Mesodermal cell (in vitro differentiated cells): ENCODE results near the gene PFKP.
A peak's percentile ranks its signal among the peaks of the same experiment; 100 is the strongest.

ENCODE experiments used
- H3K27ac ChIP-seq: 2 replicates; pipeline ENCODE4 v1.7.0; 2013; ENCODE audit warnings: mild to moderate bottlenecking, low read depth, low read length, moderate library complexity; ENCODE audit not compliant: severe bottlenecking
- H3K36me3 ChIP-seq: 2 replicates; pipeline ENCODE4 v1.7.1; 2013; ENCODE audit warnings: mild to moderate bottlenecking, low read length, moderate library complexity; ENCODE audit not compliant: control insufficient read depth, insufficient read depth
- H3K4me1 ChIP-seq: one replicate; pipeline ENCODE4 v1.7.1; 2013; ENCODE audit warnings: mild to moderate bottlenecking, low read length; ENCODE audit not compliant: insufficient read depth, control insufficient read depth, poor library complexity, severe bottlenecking
- H3K4me3 ChIP-seq: 2 replicates; pipeline ENCODE4 v1.7.0; 2013; ENCODE audit warnings: low read length, control low read depth, mild to moderate bottlenecking; ENCODE audit not compliant: insufficient read depth, poor library complexity, severe bottlenecking; ENCODE audit errors: extremely low read depth
- H3K9me3 ChIP-seq: 2 replicates; pipeline ENCODE4 v1.7.1; 2013; ENCODE audit warnings: mild to moderate bottlenecking, low read length, moderate library complexity; ENCODE audit not compliant: control insufficient read depth
- WGBS, 2 experiments: methylation state at CpG; one replicate each; pipeline ENCODE4 v1.1.5; 2013; ENCODE audit warnings: missing lambda C conversion rate in 2 of 2; ENCODE audit not compliant: insufficient coverage in 2 of 2; 5-methylcytosine and 5-hydroxymethylcytosine counted together

Gene PFKP

DNA sequence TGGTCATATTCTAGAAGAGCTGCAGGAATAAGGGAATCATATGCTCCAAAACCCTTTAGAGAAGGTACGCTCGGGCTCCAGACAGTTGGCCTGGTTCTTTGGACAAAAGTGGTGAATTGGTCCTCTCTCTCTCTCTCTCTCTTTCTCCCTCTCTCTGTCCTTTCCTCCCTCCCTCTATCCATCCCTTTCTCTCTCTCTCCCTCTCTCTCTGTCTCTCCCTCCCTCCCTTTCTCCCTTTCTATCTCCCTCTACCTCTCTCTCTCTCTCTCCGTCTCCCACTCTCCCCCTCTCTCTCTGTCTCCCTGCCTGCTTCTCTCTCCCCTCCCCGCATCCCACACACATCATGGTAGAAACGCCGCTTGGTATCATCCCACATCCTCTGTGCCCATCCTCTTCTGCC lies 19.8 kb upstream of the PFKP start:
- Histone ChIP-seq H3K4me1 (peaks cover 48% of the 10 kb centered on the region), H3K27ac (no peak overlapping the region), H3K36me3 (no peaks in the 10 kb centered on the region), H3K9me3 (no peaks in the 10 kb centered on the region), H3K4me3 (no peak overlapping the region)
- WGBS, 2 experiments: 89 to 94% methylated on average over 4 to 6 of the region's 6 CpGs

DNA sequence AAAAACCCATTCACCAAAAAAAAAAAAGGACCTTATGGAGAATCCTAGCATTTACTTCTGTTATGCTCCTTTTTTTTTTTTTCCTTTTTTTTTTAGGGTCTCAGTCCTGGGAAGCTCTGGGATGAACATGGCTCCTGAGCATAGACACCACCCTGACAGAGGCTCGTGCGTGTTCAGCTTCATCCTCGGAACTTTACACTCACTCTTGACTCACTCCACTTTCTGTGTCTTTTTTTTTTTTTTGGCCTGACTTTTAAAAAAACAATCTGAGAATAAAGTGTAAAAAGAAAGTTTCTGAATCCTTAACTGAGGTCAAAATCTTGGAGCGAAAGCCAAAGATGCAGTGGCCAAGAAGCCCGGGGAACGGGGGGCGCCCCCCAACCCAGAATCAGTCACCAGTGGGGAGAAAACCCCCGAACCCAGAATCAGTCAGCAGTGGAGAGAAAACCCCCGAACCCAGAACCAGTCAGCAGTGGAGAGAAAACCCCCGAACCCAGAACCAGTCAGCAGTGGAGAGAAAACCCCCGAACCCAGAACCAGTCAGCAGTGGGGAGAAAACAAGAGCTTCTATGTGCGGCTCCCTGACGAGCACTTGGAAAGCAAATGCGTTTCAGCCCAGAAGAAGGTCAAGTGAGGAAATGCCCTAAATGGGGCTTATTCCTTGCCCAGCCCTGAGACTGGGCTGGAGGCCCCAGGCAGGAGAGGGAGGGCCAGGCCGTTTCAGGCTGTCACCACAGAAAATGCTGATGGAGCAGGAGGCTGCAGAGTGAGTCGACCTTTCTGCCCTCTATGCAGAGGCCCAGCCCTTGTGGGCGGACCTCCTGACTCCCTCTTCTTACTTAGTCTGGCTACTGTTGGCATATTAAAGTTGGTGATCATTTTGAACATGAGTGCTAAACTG lies 19.0 kb upstream of the PFKP start:
- no peak overlapping the region for H3K27ac ChIP-seq
- H3K36me3 ChIP-seq: no peaks in the 10 kb centered on the region
- no peaks in the 10 kb centered on the region for H3K9me3 ChIP-seq
- H3K4me3 ChIP-seq: no peak overlapping the region
- peaks cover 54% of the 10 kb centered on the region for H3K4me1 ChIP-seq
- 53 to 70% methylated on average over 11 to 12 of the region's 17 CpGs for WGBS, 2 experiments

DNA sequence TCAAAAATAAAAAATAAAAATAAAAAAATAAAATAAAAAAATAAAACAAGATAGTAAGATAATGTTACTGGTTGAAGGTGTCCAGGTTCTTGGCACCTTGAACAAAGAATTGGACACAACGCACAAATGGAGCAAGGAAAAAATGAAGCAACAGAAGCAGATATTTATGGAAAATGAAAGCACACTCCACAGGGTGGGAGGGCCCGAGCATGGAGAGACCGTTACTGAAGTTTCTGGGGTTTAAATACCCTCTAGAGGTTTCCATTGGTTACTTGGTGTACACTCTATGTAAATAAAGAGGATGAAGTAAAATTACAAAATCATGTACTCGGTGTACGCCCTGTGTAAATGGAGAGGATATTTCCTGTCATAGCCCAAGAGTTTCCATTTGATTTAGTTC lies 15.7 kb upstream of the PFKP start:
- Histone ChIP-seq H3K9me3 (no peaks in the 10 kb centered on the region), H3K36me3 (no peaks in the 10 kb centered on the region), H3K27ac (no peak overlapping the region), H3K4me3 (no peak overlapping the region), H3K4me1 (peaks cover 49% of the 10 kb centered on the region)
- WGBS, 2 experiments: 96 to 100% methylated on average over 3 to 5 of the region's 5 CpGs

DNA sequence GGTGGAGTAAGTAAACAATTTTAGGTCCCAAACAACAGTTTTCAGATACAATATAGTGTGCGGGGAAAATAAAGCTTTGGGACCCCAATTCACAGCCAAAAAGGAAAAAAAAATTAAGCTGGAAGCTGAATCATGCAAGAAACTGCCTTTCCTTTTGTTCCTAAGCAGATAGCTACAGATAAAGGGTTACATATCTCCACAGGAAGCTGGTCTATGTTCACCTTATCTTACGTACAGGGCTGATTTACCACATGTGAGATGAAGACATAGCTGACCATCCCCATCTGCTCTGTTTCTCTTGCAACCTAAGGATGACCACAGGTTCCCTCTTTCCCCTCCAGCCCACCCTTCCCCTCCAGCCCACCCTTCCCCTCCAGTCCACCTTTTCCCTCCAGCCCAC lies 14.2 kb upstream of the PFKP start:
- Histone ChIP-seq H3K4me1 (peaks cover 45% of the 10 kb centered on the region), H3K36me3 (no peaks in the 10 kb centered on the region), H3K4me3 (no peak overlapping the region), H3K27ac (no peak overlapping the region), H3K9me3 (no peaks in the 10 kb centered on the region)
- WGBS, 2 experiments: 80 to 100% methylated on average over 1 of the region's 2 CpGs

DNA sequence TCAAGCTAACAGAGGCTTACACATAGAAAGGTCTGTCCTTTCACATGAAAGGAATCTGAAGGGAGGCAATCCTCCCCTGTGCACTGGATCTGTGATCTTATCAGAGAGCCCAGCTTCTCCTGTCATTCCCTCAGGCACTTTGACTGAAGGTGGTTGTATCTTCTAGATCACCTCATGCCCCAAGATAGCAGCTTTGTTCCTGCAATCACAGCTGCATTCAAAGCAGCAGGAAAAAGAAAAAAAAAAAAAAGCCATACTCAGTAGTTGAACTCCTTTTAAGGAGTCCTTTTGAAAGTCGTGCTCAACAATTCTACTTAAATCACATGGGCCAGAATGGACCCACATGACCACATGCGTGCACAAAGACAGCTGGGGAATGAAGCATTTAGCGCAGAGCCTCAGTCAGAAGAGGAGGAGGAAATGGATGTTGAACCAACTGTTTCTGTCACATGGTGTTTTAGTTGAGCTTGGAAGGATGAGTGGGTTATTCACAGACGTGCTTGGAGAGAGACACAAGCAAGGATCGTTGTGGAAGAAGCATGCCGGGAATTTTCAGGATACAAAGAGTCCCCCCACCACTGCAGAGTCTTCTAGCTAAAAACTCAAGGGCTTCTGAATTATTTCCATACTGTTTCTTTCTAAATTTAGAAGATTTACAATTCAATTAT lies 13.0 kb upstream of the PFKP start:
- WGBS, 2 experiments: 85 to 100% methylated on average over 1 to 3 of the region's 6 CpGs
- Histone ChIP-seq H3K4me1 (peaks cover 41% of the 10 kb centered on the region), H3K9me3 (no peaks in the 10 kb centered on the region), H3K4me3 (no peak overlapping the region), H3K36me3 (no peaks in the 10 kb centered on the region), H3K27ac (peak overlapping the region; percentile 47)

DNA sequence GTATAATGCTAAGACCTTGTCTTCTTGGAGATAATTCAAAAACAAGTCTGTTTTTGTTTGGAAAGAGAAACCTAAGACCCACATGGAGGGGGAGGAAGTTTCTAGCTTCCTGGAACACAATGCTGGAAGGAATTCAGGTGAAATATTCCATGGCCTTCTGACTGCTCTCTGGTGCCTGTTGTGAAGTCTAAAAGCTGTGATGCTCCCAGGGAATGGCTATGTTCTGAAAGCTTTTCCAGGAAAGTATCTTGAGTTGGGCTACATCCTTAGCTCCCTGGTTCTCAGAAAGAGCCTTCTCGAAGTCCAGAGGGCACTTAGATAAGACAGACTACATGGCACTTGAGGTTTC lies 12.5 kb upstream of the PFKP start:
- Histone ChIP-seq H3K9me3 (no peaks in the 10 kb centered on the region), H3K27ac (peak overlapping the region; percentile 47), H3K4me3 (no peak overlapping the region), H3K4me1 (peaks cover 41% of the 10 kb centered on the region), H3K36me3 (no peaks in the 10 kb centered on the region)
- WGBS, 2 experiments: 100% methylated on average over 1 of the region's 1 CpG

DNA sequence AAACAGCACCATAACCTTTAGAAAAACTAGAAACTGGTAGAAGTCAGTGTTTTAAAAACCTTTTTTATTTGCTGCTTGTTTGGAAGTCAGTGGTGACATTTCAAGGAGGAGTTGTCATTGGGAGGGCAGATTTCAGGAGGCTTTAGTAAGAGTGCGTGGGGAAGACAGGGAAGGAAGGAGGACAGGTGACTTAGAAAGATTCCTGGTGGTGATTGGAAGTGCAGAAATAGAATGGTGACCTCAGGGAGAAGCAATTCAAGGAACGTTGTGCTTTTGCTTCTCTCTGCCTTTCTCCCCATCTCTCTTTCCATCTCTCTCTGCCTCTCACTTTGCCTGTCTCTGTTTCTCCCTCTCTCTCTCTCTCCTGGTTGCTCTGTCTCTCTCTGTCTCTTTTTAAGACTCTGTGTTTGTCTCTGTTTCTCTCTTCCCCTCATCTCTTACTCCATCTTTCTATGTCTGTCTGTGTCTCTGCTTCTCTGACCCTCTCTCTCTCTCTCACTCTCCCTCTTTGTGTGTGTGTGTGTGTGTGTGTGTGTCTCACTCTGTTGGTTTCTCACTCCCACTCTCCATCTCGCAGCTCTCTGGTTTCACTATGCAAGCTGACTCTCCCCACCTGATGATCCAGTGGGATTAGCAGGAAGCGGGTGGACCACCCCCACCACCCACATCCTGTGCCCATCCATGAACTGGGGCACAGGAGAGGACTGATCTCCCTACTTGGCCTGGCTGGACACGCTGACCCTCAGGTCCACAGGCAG lies 10.9 kb upstream of the PFKP start:
- Histone ChIP-seq H3K9me3 (no peaks in the 10 kb centered on the region), H3K36me3 (no peaks in the 10 kb centered on the region), H3K27ac (peak overlapping the region; percentile 41), H3K4me3 (no peak overlapping the region), H3K4me1 (peaks cover 41% of the 10 kb centered on the region)
- WGBS, 2 experiments: 71 to 73% methylated on average over 3 of the region's 5 CpGs

DNA sequence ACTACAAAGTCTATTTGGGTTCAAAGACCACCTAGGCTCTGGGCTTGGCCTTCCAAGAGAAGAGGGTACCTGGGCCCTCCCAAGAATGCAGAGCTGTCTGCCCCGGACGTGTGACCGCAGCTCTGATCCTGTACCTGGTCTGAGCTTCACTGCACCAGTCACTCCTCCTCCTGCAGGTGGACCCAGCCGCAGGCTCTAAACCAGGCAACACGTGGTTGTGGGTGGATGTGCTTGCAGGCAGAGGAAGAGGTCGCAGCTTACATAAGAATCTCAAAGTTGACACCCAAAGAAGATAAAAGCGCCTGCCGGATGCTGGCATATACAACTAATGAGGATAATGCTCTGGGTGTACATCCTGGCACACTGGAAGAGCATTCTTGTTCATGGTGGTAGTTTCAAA lies 9.4 kb upstream of the PFKP start:
- no peaks in the 10 kb centered on the region for H3K36me3 ChIP-seq
- no peak overlapping the region for H3K4me3 ChIP-seq
- WGBS, 2 experiments: 88 to 94% methylated on average over 7 to 8 of the region's 8 CpGs
- no peak overlapping the region for H3K27ac ChIP-seq
- H3K9me3 ChIP-seq: no peaks in the 10 kb centered on the region
- peaks cover 37% of the 10 kb centered on the region for H3K4me1 ChIP-seq

DNA sequence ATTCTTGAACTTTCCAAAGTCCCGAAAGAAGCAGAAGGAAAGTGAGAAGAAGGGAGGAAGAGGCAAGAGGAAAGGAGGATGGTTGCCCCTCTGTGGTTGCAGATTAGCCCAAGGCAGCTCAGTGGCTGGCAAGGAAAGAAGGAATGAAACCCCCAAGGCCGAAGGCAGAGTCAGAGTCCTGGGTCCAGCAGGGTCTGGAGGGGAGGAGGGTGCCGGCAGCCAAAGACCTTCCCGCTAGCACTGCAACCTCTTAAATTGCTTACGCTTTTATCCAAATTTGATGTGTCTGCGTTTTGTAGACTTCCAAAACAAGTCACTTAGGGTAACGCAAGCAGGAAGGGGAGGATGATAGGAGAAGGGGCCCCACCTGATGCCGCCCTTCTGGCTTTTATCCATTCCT lies 7.4 kb upstream of the PFKP start:
- H3K27ac ChIP-seq: no peak overlapping the region
- H3K36me3 ChIP-seq: no peaks in the 10 kb centered on the region
- peaks cover 25% of the 10 kb centered on the region for H3K4me1 ChIP-seq
- H3K4me3 ChIP-seq: no peak overlapping the region
- no peaks in the 10 kb centered on the region for H3K9me3 ChIP-seq
- WGBS, 2 experiments: 92 to 93% methylated on average over 6 to 7 of the region's 8 CpGs

DNA sequence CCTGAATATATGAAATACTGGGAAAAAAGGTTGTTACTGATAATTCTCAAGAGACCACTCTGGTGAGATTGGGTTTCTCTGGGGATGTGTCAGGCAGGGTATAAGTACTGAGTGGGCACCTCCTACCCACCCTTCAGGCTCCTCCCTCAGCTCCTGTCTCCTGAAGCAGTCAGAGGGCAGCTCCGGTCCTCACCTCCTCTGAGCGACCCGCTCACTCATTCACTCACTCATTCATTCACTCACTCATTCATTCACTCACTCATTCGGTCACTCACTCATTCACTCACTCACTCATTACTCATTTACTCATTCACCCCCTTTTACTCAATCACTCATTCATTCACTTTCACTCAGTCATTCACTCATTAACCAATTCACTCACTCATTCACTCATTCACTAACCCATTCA lies 6.9 kb upstream of the PFKP start:
- H3K4me1 ChIP-seq: peaks cover 20% of the 10 kb centered on the region
- no peak overlapping the region for H3K4me3 ChIP-seq
- H3K36me3 ChIP-seq: no peaks in the 10 kb centered on the region
- no peak overlapping the region for H3K27ac ChIP-seq
- 81 to 84% methylated on average over 4 of the region's 4 CpGs for WGBS, 2 experiments
- H3K9me3 ChIP-seq: no peaks in the 10 kb centered on the region
